Adrenal gland (tissue), 12 donors: Measurements from ENCODE around the gene OTOS. TPM values are rescaled to one million over a fixed set of nuclear protein-coding genes. Genes with fewer than 3 reads are reported as not detected.

Experiments used
- DNase-seq, 7 donors: peaks; one replicate each; pipeline ENCODE4 v3.0.0-alpha.2; 2019 to 2020
- H3K27ac ChIP-seq, 5 donors: fragments of 200-600 bp; sonication (generic) in 4 of 5; 1 replicate in 3 of 5; 2 replicates in 2 of 5; pipeline versions ENCODE4 v1.5.1 to v1.8.0; 2016 to 2020; ENCODE audit warnings: mild to moderate bottlenecking in 1 of 5
- H3K27me3 ChIP-seq: fragments of 200-600 bp; 2 replicates; pipeline ENCODE4 v1.8.0; 2021
- H3K36me3 ChIP-seq, 2 donors: fragments of 200-600 bp; replicated peaks in 1 of 2; 1 replicate in 1 of 2; 2 replicates in 1 of 2; pipeline versions ENCODE4 v1.5.1 to v1.8.0; 2018 to 2022
- H3K4me1 ChIP-seq, 2 donors: fragments of 200-600 bp; replicated peaks in 1 of 2; 1 replicate in 1 of 2; 2 replicates in 1 of 2; pipeline versions ENCODE4 v1.5.1 to v1.8.0; 2018 to 2021
- H3K4me3 ChIP-seq, 4 donors: fragments of 200-600 bp; sonication (generic) in 3 of 4; one replicate each; pipeline ENCODE4 v1.5.1; 2016 to 2018
- H3K9me3 ChIP-seq, 3 donors: fragments of 200-600 bp; sonication (generic) in 1 of 3; replicated peaks in 1 of 3; 1 replicate in 2 of 3; 2 replicates in 1 of 3; pipeline versions ENCODE4 v1.5.1 to v1.8.0; 2016 to 2021
- CTCF ChIP-seq, 6 experiments: fragments of 450-650 bp in 4 of 6; fragments of 200-600 bp in 2 of 6; sonication (generic) in 1 of 6; IDR thresholded peaks; 1 replicate in 5 of 6; 2 replicates in 1 of 6; pipeline versions ENCODE4 v1.5.1 to v1.8.0; 2016 to 2021; ENCODE audit warnings: antibody characterized with exemption in 6 of 6, mild to moderate bottlenecking in 2 of 6, moderate library complexity in 1 of 6
- POLR2A ChIP-seq, 2 donors: fragments of 450-650 bp; IDR thresholded peaks; one replicate each; pipeline ENCODE4 v1.6.1; 2017; ENCODE audit warnings: antibody characterized with exemption in 2 of 2, mild to moderate bottlenecking in 2 of 2, moderate library complexity in 1 of 2
- WGBS, 4 donors: extraction: QIAGEN DNeasy Blood & Tissue Kit in 2 of 4; methylation state at CpG; one replicate each; pipeline versions ENCODE4 v1.1.5 to v1.1.7; 2013 to 2017; 5-methylcytosine and 5-hydroxymethylcytosine counted together
- intact Hi-C, 2 donors: fragments of 100-400 bp; cut with DNase I; formaldehyde crosslinking; loops; one replicate each; pipeline versions ENCODE4 v1.14.1 to v1.15.0; 2022 to 2023
- polyA plus RNA-seq, 3 donors: library from polyadenylated mRNA; stranded (reverse); fragments of 200-250 nt in 2 of 3; fragments of 350-450 nt in 1 of 3; fragmentation: Illumina TruSeq in 1 of 3; extraction: RNeasy Lipid Tissue Mini Kit (QIAGEN cat#74804) in 1 of 3; gene quantifications; one replicate each; pipeline ENCODE4 v1.2.3, GENCODE V29; 2013 to 2014
- total RNA-seq, 9 donors: library from RNA; depleted of rRNA in 4 of 9; stranded (reverse); fragments of >200 nt in 4 of 9; fragments of 120-200 nt in 1 of 9; fragmentation: NEBNext Ultra II Directional in 1 of 9; extraction: Animal tissue kit (Norgen Biotek cat#: 25700) in 1 of 9; gene quantifications; one replicate each; pipeline versions ENCODE4 v1.1.0 to v1.2.4, GENCODE V29; 2013 to 2023
- donor health status: healthy with polysubstance abuse.
- donor health status: Bipolar disorder and iron deficiency.
- donor health status: DM: yes; HTN: yes; CAD: no.
- donor health status: DM: no; HTN: no; CAD: no.
- donor health status: DM: no; HTN: no; CAD: no.
- donor health status: DM: yes; HTN: yes; CAD: no.

OTOS gene
- total and polyA plus RNA-seq, 12 donors: not detected

DNA sequence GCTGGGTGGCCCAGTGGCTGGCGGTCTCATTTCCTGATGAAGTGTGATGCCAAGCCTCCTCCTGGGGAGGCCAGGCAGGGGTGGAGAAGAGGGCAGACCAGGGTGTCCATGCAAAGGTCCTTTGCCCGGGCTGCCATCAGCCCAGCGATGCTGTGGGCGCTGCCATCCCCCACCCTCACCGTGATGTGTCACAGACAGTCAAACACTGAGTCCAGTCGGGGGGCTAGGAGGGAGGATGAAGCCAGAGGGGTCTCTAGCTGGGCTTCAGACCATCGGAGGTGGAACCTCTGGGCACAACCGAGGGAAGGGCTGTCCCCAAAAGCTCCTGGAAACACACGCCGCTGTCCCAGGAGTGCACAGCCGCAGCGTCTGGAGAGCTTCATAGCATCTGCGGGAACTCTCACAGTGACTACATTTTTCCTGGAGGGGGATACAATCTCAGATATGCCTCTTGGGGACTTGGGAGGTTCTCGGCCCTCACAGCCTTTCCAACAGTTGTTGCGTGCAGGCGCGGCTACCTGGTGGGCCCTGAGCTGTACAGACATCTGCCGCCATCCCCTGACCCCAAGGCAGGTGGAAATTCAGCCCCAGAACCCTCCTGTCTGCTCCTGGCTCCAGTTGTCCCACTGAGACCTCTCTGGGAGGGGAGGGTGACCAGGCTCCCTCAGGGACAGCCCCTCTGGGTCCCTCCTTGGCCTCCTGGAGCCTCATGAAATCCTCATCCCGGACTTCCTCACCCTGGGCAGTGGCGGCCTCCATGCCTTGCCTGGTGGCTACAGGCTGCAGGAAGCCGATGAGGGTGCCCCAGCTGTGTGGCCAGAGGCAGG is 26.5 kb upstream of the OTOS start:
- Histone ChIP-seq H3K27me3 (no peaks in the 10 kb centered on the region), H3K9me3 (no peaks in the 10 kb centered on the region), H3K4me1 (no peaks in the 10 kb centered on the region), H3K4me3 (no peak overlapping the region), H3K27ac (no peak overlapping the region), H3K36me3 (no peaks in the 10 kb centered on the region)
- no peak for DNase-seq
- 78 to 89% (median 89%) methylated on average over 10 to 21 of the region's 21 CpGs for WGBS, 4 donors
- intact Hi-C loops: no loop called here
- TF ChIP-seq CTCF (IDR thresholded peaks at IDR 0.05): no peak
- TF ChIP-seq POLR2A (IDR thresholded peaks at IDR 0.05): no peak

GRCh38 chr2:240166191-240166590 is 25.7 kb upstream of the OTOS start:
- Histone ChIP-seq H3K36me3 (no peaks in the 10 kb centered on the region), H3K4me1 (no peaks in the 10 kb centered on the region), H3K27ac (no peak overlapping the region), H3K9me3 (no peaks in the 10 kb centered on the region), H3K27me3 (no peaks in the 10 kb centered on the region), H3K4me3 (no peak overlapping the region)
- intact Hi-C loops: no loop called here
- no peak for TF ChIP-seq CTCF (IDR thresholded peaks at IDR 0.05)
- no peak for TF ChIP-seq POLR2A (IDR thresholded peaks at IDR 0.05)
- 79 to 92% (median 90%) methylated on average over 5 of the region's 5 CpGs for WGBS, 4 donors
- no peak for DNase-seq

DNA sequence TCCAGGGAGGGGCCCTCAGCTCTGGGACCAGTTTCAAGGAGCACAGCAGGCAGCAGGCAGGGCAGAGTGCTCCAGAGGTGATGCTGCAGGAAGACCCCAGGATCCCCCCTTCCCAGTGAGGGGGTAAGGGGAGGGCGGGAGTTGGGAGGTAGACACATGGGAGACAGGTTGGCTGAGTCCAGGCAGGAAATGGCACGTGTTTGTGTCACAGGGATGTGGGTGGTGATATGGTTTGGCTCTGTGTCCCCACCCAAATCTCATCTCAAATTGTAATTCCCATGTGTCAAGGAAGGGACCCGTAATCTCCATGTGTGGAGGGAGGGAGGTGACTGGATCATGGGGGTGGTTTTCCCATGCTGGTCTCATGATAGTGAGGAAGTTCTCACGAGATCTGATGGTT is 25.2 kb upstream of the OTOS start:
- H3K9me3 ChIP-seq: no peaks in the 10 kb centered on the region
- H3K36me3 ChIP-seq: no peaks in the 10 kb centered on the region
- WGBS, 4 donors: 75 to 81% (median 78%) methylated on average over 4 of the region's 4 CpGs
- intact Hi-C loops: no loop called here
- no peak overlapping the region for H3K4me3 ChIP-seq
- no peak overlapping the region for H3K27ac ChIP-seq
- TF ChIP-seq CTCF (IDR thresholded peaks at IDR 0.05) (no peak), POLR2A (IDR thresholded peaks at IDR 0.05) (no peak)
- no peaks in the 10 kb centered on the region for H3K27me3 ChIP-seq
- DNase-seq: no peak
- no peaks in the 10 kb centered on the region for H3K4me1 ChIP-seq

- WGBS, 4 donors: 85 to 91% (median 91%) methylated on average over 6 to 10 of the region's 10 CpGs
- Histone ChIP-seq H3K27ac (no peak overlapping the region), H3K27me3 (no peaks in the 10 kb centered on the region), H3K4me3 (no peak overlapping the region), H3K9me3 (no peaks in the 10 kb centered on the region), H3K36me3 (no peaks in the 10 kb centered on the region), H3K4me1 (no peaks in the 10 kb centered on the region)
- DNase-seq: no peak
- TF ChIP-seq CTCF (IDR thresholded peaks at IDR 0.05): no peak
- no peak for TF ChIP-seq POLR2A (IDR thresholded peaks at IDR 0.05)
- intact Hi-C loops: no loop called here
Observed at GRCh38 chr2:240165034-240165433, 24.6 kb upstream of the OTOS start.
